IMR-90 (cell line): Measurements from ENCODE around the gene C6. TPM values are rescaled to one million over a fixed set of nuclear protein-coding genes. Genes with fewer than 3 reads are reported as not detected.

Experiments
- ATAC-seq: fragments of 200-7000 bp; cut with Tn5 transposase; 2 replicates; pipeline ENCODE4 v1.9.1; 2020; ENCODE audit warnings: low read depth, mild to moderate bottlenecking, moderate library complexity
- BruUV-seq: library from RNA; stranded (reverse); fragments of 400-500 nt; replicated peaks from 2 replicates; lab custom pipeline; 2021; lab: Mats Ljungman, UMichigan
- CTCF ChIA-PET: fragments of 300-600 bp; formaldehyde crosslinking; extraction: SDS; loops from one replicate; lab custom pipeline; 2021; ENCODE audit warnings: antibody characterized with exemption; lab: Yijun Ruan, JAX
- POLR2A ChIA-PET: fragments of 300-600 bp; sonication (Branson Sonifier 250); formaldehyde crosslinking; loops from one replicate; lab custom pipeline; 2022; ENCODE audit warnings: antibody characterized with exemption; ENCODE audit not compliant: unreplicated experiment; lab: Charles Lee
- DNase-seq: peaks from one replicate; pipeline ENCODE4 v3.0.0; 2013
- H2AFZ ChIP-seq: replicated peaks from 2 replicates; pipeline ENCODE3; 2013; ENCODE audit warnings: low read length, mild to moderate bottlenecking; ENCODE audit not compliant: poor library complexity
- H2AK5ac ChIP-seq: 2 replicates; pipeline ENCODE4 v1.6.1; 2013; ENCODE audit warnings: low read depth, low read length, inconsistent platforms
- H2AK9ac ChIP-seq: replicated peaks from 2 replicates; pipeline ENCODE3; 2013; ENCODE audit warnings: mild to moderate bottlenecking, low read depth, low read length, moderate library complexity; ENCODE audit not compliant: poor library complexity
- H2BK120ac ChIP-seq: 2 replicates; pipeline ENCODE4 v1.6.1; 2013; ENCODE audit warnings: low read depth, low read length, inconsistent platforms
- H2BK15ac ChIP-seq: 3 replicates; pipeline ENCODE4 v1.6.1; 2013; ENCODE audit warnings: low read depth, low read length, inconsistent platforms
- H2BK20ac ChIP-seq: 2 replicates; pipeline ENCODE4 v1.6.1; 2013; ENCODE audit warnings: low read depth, mild to moderate bottlenecking, inconsistent platforms, low read length, moderate library complexity
- H2BK5ac ChIP-seq: 2 replicates; pipeline ENCODE4 v1.6.1; 2013; ENCODE audit warnings: mild to moderate bottlenecking, low read depth, low read length, inconsistent platforms; ENCODE audit not compliant: poor library complexity, severe bottlenecking
- H3K14ac ChIP-seq: replicated peaks from 2 replicates; pipeline ENCODE4 v1.6.1; 2013; ENCODE audit warnings: low read depth, low read length, inconsistent platforms
- H3K18ac ChIP-seq: 2 replicates; pipeline ENCODE4 v1.6.1; 2013; ENCODE audit warnings: low read depth, low read length, control low read depth
- H3K23ac ChIP-seq: 2 replicates; pipeline ENCODE4 v1.6.1; 2013; ENCODE audit warnings: low read depth, low read length, inconsistent platforms
- H3K27ac ChIP-seq: 2 replicates; pipeline ENCODE4 v1.5.1; 2013; ENCODE audit warnings: mild to moderate bottlenecking, control low read depth, low read length; ENCODE audit not compliant: insufficient read depth
- H3K27me3 ChIP-seq: 2 replicates; pipeline ENCODE4 v1.6.1; 2013; ENCODE audit warnings: low read length; ENCODE audit not compliant: control insufficient read depth, insufficient read depth
- H3K36me3 ChIP-seq: 2 replicates; pipeline ENCODE4 v1.6.1; 2013; ENCODE audit warnings: low read length, mixed read lengths; ENCODE audit not compliant: control insufficient read depth, insufficient read depth
- H3K4ac ChIP-seq: 2 replicates; pipeline ENCODE4 v1.6.1; 2013; ENCODE audit warnings: low read depth, low read length, inconsistent platforms
- H3K4me1 ChIP-seq: 2 replicates; pipeline ENCODE4 v1.6.1; 2013; ENCODE audit warnings: low read length, mixed read lengths; ENCODE audit not compliant: control insufficient read depth, insufficient read depth
- H3K4me2 ChIP-seq: 2 replicates; pipeline ENCODE4 v1.6.1; 2013; ENCODE audit warnings: low read depth, mild to moderate bottlenecking, control low read depth, low read length, moderate library complexity
- H3K4me3 ChIP-seq: 2 replicates; pipeline ENCODE4 v1.5.1; 2013; ENCODE audit warnings: low read depth, mild to moderate bottlenecking, control low read depth, low read length, moderate library complexity; ENCODE audit not compliant: insufficient read depth
- H3K56ac ChIP-seq: 2 replicates; pipeline ENCODE4 v1.6.1; 2013; ENCODE audit warnings: low read length, inconsistent platforms; ENCODE audit not compliant: insufficient read depth; ENCODE audit errors: extremely low read depth
- H3K79me1 ChIP-seq, 2 experiments: 2 replicates each; pipeline ENCODE4 v1.6.1; 2013; ENCODE audit warnings: low read length in 2 of 2, inconsistent platforms in 1 of 2, low read depth in 1 of 2
- H3K9ac ChIP-seq: 2 replicates; pipeline ENCODE4 v1.6.1; 2013; ENCODE audit warnings: low read depth, low read length, control low read depth
- H3K9me1 ChIP-seq: 2 replicates; pipeline ENCODE4 v1.6.1; 2013; ENCODE audit warnings: low read length, inconsistent platforms; ENCODE audit not compliant: insufficient read depth
- H3K9me3 ChIP-seq: 2 replicates; pipeline ENCODE4 v1.6.1; 2013; ENCODE audit warnings: low read length; ENCODE audit not compliant: control insufficient read depth, insufficient read depth
- H4K20me1 ChIP-seq: 2 replicates; pipeline ENCODE4 v1.6.1; 2013; ENCODE audit warnings: low read length, inconsistent platforms; ENCODE audit not compliant: insufficient read depth
- H4K5ac ChIP-seq: 2 replicates; pipeline ENCODE4 v1.6.1; 2013; ENCODE audit warnings: mild to moderate bottlenecking, low read depth, low read length, control low read depth
- H4K8ac ChIP-seq, 2 experiments: 2 replicates each; pipeline ENCODE4 v1.6.1; 2013; ENCODE audit warnings: low read depth in 2 of 2, low read length in 2 of 2, control low read depth in 1 of 2, inconsistent platforms in 1 of 2
- H4K91ac ChIP-seq: 2 replicates; pipeline ENCODE4 v1.6.1; 2013; ENCODE audit warnings: low read depth, low read length, inconsistent platforms; ENCODE audit not compliant: insufficient read depth
- FOS ChIP-seq: fragments of 150-350 bp; IDR thresholded peaks from 2 replicates; pipeline ENCODE4 v1.6.1; 2016; ENCODE audit warnings: low read depth, low read length
- MAFK ChIP-seq: IDR thresholded peaks from 2 replicates; pipeline ENCODE4 v1.6.1; 2012; ENCODE audit warnings: low read depth, low read length, improper control_type of control experiment
- MAZ ChIP-seq: IDR thresholded peaks from 2 replicates; pipeline ENCODE4 v1.6.1; 2012; ENCODE audit warnings: low read depth, mild to moderate bottlenecking, low read length, improper control_type of control experiment, moderate library complexity, borderline replicate concordance
- POLR2A ChIP-seq: IDR thresholded peaks from 2 replicates; pipeline ENCODE4 v1.6.1; 2012; ENCODE audit warnings: mild to moderate bottlenecking, low read depth, low read length
- RCOR1 ChIP-seq: IDR thresholded peaks from 2 replicates; pipeline ENCODE4 v1.6.1; 2012; ENCODE audit warnings: mild to moderate bottlenecking, low read length, improper control_type of control experiment; ENCODE audit not compliant: insufficient replicate concordance
- WGBS, 2 experiments: methylation state at CpG; one replicate each; pipeline versions ENCODE4 v1.1.5 to v1.1.7; 2013; ENCODE audit warnings: missing lambda C conversion rate in 2 of 2; ENCODE audit not compliant: insufficient read length in 1 of 2; ENCODE audit errors: extremely low coverage in 2 of 2; 5-methylcytosine and 5-hydroxymethylcytosine counted together
- dilution Hi-C: fragments of 300-500 bp; cut with HindIII; formaldehyde crosslinking; loops from one replicate; pipeline ENCODE4 v1.14.3; 2018; ENCODE audit warnings: low sequenced_read_pairs; ENCODE audit not compliant: unreplicated experiment
- in situ Hi-C: fragments of 300-500 bp; cut with MboI; formaldehyde crosslinking; loops from 3 replicates; pipeline ENCODE4 v1.14.3; 2019; ENCODE audit warnings: low sequenced_read_pairs, inconsistent platforms, mixed read lengths
- intact Hi-C: fragments of 100-400 bp; cut with micrococcal nuclease; formaldehyde crosslinking; loops from 2 replicates; pipeline ENCODE4 v1.10.0; 2022
- polyA plus RNA-seq, 3 experiments: library from polyadenylated mRNA; depleted of rRNA; stranded (reverse); fragments of >200 nt; gene quantifications; 2 replicates each; pipeline ENCODE4 v1.2.3, GENCODE V29; 2012; ENCODE audit warnings: low replicate concordance in 1 of 3
- total RNA-seq: library from RNA; depleted of rRNA; stranded (reverse); fragments of >200 nt; gene quantifications from 2 replicates; pipeline ENCODE4 v1.2.3, GENCODE V29; 2012
- TF ChIP-seq, protein P1 (sequence below): fragments of 150-350 bp; IDR thresholded peaks from 2 replicates; pipeline ENCODE4 v1.6.1; 2017; ENCODE audit warnings: mild to moderate bottlenecking, antibody characterized with exemption, low read length, low read depth
- TF ChIP-seq, protein P2 (sequence below): fragments of 150-350 bp; IDR thresholded peaks from 2 replicates; pipeline ENCODE4 v1.6.1; 2016; ENCODE audit warnings: low read depth, mild to moderate bottlenecking, low read length, moderate library complexity, borderline replicate concordance

Gene C6
- total and polyA plus RNA-seq, 2 of the 4 experiments (the other 2 are of a cell fraction), result 0.05 to 0.18 TPM

DNA sequence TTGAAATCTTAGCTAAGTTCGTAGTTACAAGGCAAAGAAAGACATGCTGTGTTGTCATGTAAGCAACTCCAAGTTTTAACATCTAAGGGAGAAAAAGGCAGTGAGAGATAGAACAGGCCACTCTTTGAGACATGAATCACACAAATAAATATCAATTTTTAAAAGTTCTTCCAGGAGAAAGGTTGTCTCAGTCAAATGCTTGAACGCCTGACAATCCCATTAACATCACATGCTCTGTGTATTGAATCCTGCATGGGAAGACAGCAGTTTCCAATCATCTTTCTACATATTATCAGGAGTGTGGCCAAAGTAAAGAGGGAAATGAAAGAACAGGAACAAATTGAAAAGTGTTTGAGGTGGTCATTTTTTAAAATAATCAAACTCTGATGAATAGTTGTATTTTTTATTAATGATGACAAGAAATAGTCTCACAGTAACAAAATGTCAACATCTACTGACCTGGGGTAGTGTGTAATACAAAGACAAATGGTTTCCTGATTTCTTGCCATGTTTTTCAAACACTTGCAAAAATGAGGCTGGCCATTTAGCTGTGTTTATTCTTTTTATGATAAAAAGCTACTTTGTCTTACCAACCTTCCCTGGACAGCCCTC lies 6.4 kb upstream of the C6 start:
- ChIA-PET CTCF (no interaction called here), POLR2A (no interaction called here)
- Histone ChIP-seq H2BK120ac (no peak overlapping the region), H3K79me1 (no peaks in the 10 kb centered on the region), H2BK15ac (no peak overlapping the region), H3K9me3 (no peaks in the 10 kb centered on the region), H4K91ac (no peak overlapping the region), H3K23ac (no peak overlapping the region), H3K27me3 (no peaks in the 10 kb centered on the region), H3K4ac (no peak overlapping the region), H3K14ac (no peak overlapping the region), H3K4me3 (no peak overlapping the region), H2BK5ac (no peak overlapping the region), H3K36me3 (no peaks in the 10 kb centered on the region), H3K4me2 (no peak overlapping the region), H3K27ac (no peak overlapping the region), H2BK20ac (no peak overlapping the region), H2AFZ (no peak overlapping the region), H3K9ac (no peak overlapping the region), H4K20me1 (no peaks in the 10 kb centered on the region), H2AK5ac (no peak overlapping the region), H3K9me1 (no peaks in the 10 kb centered on the region), H3K56ac (no peak overlapping the region), H3K18ac (no peak overlapping the region), H4K5ac (no peak overlapping the region), H4K8ac (0 out of 4 replicates have a peak overlapping the region, but pooled peaks of 1 of the 2 experiments have one; percentile 45), H2AK9ac (no peak overlapping the region), H3K4me1 (no peaks in the 10 kb centered on the region; the same call in 1 of the 2 replicates)
- DNase-seq (no peak), ATAC-seq (no peak; the same call in 1 of the 2 replicates)
- in situ Hi-C loops, result no loop called here
- intact Hi-C loops, result no loop called here
- TF ChIP-seq RCOR1 (no peak), FOS (no peak), MAZ (no peak), MAFK (no peak), POLR2A (no peak)
- TF ChIP-seq, protein P1, sequence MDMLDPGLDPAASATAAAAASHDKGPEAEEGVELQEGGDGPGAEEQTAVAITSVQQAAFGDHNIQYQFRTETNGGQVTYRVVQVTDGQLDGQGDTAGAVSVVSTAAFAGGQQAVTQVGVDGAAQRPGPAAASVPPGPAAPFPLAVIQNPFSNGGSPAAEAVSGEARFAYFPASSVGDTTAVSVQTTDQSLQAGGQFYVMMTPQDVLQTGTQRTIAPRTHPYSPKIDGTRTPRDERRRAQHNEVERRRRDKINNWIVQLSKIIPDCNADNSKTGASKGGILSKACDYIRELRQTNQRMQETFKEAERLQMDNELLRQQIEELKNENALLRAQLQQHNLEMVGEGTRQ, result no peak
- TF ChIP-seq, protein P2, sequence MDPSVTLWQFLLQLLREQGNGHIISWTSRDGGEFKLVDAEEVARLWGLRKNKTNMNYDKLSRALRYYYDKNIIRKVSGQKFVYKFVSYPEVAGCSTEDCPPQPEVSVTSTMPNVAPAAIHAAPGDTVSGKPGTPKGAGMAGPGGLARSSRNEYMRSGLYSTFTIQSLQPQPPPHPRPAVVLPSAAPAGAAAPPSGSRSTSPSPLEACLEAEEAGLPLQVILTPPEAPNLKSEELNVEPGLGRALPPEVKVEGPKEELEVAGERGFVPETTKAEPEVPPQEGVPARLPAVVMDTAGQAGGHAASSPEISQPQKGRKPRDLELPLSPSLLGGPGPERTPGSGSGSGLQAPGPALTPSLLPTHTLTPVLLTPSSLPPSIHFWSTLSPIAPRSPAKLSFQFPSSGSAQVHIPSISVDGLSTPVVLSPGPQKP, result no peak
- BruUV-seq, result no TSS peak
- WGBS, 2 experiments, result no CpG with 5 or more reads among the region's 2 CpGs
- dilution Hi-C loops, result no loop called here
